ENCODE results near the gene BTG4. TPM values are rescaled to one million over a fixed set of nuclear protein-coding genes. Genes with fewer than 3 reads are reported as not detected.
A peak's percentile ranks its signal among the peaks of the same experiment; 100 is the strongest.

BTG4 gene
- total and polyA plus RNA-seq, 2 experiments from 2014 or later: 0.21 to 0.31 TPM

DNA sequence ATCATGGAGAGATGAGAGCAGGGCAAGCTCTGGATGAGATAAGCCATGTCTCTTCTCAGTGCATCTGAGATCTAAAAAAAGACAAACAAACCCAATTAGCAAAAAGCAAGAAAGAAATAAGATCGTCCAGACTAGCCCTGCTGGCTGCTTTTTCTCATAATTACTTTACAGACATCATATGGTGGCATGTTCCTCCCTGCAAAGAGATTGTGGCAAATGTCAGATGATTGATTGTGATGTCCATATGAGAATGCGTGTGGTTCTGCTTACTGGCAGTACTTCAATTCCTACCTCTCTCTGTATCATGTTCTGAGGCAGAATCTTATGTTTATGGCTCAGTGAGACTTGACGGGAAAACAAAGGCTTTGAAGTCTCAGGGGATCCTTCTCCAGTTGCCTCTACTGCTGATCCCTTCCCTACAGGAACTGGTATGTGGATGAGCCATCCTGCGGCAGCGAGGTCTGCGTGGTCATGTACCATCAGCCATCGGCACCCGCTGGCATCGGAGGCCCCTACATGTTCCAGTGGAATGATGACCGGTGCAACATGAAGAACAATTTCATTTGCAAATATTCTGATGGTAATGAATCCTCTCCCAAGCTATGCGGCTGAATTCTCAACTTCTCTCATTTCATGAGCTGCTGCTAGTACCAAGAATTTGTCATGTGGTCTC is 37.1 kb upstream of the BTG4 start:
- H3K4me2 ChIP-seq: peak overlapping the region; percentile 58
- H3K79me2 ChIP-seq (replicated peaks; ENCODE audit: insufficient read depth): no peaks in the 10 kb centered on the region
- H3K4me3 ChIP-seq: no peak overlapping the region
- H3K27ac ChIP-seq (ENCODE audit: low read depth): no peak overlapping the region; the same call in 1 of the 2 replicates
- no peak overlapping the region for H3K4me3 Mint-ChIP-seq
- H3F3A ChIP-seq (replicated peaks; ENCODE audit: low read depth): 0 out of 2 replicates have a peak, but pooled peaks cover 3% of the 10 kb centered on the region
- H4K20me1 ChIP-seq (replicated peaks; ENCODE audit: insufficient read depth): 0 out of 2 replicates have a peak, but pooled peaks cover 2% of the 10 kb centered on the region
- H3K4me1 Mint-ChIP-seq: peaks cover 22% of the 10 kb centered on the region
- H3K27me3 ChIP-seq (ENCODE audit: insufficient read depth): no peaks in the 10 kb centered on the region
- DNase-seq (ENCODE audit: low spot score): no peak
- TF ChIP-seq NANOG (IDR thresholded peaks at IDR 0.05; ENCODE audit: borderline replicate concordance): no peak
- TF ChIP-seq JUNB (IDR thresholded peaks at IDR 0.05; ENCODE audit: unreplicated experiment): no peak
- TF ChIP-seq ZNF331 (CRISPR knock-in tag; IDR thresholded peaks at IDR 0.05; ENCODE audit: low read depth): no peak
- no peak for TF ChIP-seq EZH2phosphoT487 (IDR thresholded peaks at IDR 0.05; ENCODE audit: unreplicated experiment)
- no peak for TF ChIP-seq POLR2AphosphoS5 (IDR thresholded peaks at IDR 0.05; ENCODE audit: low read depth)
- no peak for TF ChIP-seq ZNF114 (CRISPR knock-in tag; IDR thresholded peaks at IDR 0.05)
- TF ChIP-seq EZH2 (IDR thresholded peaks at IDR 0.05; ENCODE audit: low read depth, unreplicated experiment): no peak
- TF ChIP-seq, protein P1, sequence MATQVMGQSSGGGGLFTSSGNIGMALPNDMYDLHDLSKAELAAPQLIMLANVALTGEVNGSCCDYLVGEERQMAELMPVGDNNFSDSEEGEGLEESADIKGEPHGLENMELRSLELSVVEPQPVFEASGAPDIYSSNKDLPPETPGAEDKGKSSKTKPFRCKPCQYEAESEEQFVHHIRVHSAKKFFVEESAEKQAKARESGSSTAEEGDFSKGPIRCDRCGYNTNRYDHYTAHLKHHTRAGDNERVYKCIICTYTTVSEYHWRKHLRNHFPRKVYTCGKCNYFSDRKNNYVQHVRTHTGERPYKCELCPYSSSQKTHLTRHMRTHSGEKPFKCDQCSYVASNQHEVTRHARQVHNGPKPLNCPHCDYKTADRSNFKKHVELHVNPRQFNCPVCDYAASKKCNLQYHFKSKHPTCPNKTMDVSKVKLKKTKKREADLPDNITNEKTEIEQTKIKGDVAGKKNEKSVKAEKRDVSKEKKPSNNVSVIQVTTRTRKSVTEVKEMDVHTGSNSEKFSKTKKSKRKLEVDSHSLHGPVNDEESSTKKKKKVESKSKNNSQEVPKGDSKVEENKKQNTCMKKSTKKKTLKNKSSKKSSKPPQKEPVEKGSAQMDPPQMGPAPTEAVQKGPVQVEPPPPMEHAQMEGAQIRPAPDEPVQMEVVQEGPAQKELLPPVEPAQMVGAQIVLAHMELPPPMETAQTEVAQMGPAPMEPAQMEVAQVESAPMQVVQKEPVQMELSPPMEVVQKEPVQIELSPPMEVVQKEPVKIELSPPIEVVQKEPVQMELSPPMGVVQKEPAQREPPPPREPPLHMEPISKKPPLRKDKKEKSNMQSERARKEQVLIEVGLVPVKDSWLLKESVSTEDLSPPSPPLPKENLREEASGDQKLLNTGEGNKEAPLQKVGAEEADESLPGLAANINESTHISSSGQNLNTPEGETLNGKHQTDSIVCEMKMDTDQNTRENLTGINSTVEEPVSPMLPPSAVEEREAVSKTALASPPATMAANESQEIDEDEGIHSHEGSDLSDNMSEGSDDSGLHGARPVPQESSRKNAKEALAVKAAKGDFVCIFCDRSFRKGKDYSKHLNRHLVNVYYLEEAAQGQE (IDR thresholded peaks at IDR 0.05; ENCODE audit: unreplicated experiment): no peak
- no peak for TF ChIP-seq STAT1 (IDR thresholded peaks at IDR 0.05; ENCODE audit: unreplicated experiment)
- no peak for TF ChIP-seq CREB1 (CRISPR knock-in tag; IDR thresholded peaks at IDR 0.05; ENCODE audit: low read depth)
- TF ChIP-seq, protein P2, sequence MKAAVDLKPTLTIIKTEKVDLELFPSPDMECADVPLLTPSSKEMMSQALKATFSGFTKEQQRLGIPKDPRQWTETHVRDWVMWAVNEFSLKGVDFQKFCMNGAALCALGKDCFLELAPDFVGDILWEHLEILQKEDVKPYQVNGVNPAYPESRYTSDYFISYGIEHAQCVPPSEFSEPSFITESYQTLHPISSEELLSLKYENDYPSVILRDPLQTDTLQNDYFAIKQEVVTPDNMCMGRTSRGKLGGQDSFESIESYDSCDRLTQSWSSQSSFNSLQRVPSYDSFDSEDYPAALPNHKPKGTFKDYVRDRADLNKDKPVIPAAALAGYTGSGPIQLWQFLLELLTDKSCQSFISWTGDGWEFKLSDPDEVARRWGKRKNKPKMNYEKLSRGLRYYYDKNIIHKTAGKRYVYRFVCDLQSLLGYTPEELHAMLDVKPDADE (IDR thresholded peaks at IDR 0.05): no peak
- TF ChIP-seq, protein P3, sequence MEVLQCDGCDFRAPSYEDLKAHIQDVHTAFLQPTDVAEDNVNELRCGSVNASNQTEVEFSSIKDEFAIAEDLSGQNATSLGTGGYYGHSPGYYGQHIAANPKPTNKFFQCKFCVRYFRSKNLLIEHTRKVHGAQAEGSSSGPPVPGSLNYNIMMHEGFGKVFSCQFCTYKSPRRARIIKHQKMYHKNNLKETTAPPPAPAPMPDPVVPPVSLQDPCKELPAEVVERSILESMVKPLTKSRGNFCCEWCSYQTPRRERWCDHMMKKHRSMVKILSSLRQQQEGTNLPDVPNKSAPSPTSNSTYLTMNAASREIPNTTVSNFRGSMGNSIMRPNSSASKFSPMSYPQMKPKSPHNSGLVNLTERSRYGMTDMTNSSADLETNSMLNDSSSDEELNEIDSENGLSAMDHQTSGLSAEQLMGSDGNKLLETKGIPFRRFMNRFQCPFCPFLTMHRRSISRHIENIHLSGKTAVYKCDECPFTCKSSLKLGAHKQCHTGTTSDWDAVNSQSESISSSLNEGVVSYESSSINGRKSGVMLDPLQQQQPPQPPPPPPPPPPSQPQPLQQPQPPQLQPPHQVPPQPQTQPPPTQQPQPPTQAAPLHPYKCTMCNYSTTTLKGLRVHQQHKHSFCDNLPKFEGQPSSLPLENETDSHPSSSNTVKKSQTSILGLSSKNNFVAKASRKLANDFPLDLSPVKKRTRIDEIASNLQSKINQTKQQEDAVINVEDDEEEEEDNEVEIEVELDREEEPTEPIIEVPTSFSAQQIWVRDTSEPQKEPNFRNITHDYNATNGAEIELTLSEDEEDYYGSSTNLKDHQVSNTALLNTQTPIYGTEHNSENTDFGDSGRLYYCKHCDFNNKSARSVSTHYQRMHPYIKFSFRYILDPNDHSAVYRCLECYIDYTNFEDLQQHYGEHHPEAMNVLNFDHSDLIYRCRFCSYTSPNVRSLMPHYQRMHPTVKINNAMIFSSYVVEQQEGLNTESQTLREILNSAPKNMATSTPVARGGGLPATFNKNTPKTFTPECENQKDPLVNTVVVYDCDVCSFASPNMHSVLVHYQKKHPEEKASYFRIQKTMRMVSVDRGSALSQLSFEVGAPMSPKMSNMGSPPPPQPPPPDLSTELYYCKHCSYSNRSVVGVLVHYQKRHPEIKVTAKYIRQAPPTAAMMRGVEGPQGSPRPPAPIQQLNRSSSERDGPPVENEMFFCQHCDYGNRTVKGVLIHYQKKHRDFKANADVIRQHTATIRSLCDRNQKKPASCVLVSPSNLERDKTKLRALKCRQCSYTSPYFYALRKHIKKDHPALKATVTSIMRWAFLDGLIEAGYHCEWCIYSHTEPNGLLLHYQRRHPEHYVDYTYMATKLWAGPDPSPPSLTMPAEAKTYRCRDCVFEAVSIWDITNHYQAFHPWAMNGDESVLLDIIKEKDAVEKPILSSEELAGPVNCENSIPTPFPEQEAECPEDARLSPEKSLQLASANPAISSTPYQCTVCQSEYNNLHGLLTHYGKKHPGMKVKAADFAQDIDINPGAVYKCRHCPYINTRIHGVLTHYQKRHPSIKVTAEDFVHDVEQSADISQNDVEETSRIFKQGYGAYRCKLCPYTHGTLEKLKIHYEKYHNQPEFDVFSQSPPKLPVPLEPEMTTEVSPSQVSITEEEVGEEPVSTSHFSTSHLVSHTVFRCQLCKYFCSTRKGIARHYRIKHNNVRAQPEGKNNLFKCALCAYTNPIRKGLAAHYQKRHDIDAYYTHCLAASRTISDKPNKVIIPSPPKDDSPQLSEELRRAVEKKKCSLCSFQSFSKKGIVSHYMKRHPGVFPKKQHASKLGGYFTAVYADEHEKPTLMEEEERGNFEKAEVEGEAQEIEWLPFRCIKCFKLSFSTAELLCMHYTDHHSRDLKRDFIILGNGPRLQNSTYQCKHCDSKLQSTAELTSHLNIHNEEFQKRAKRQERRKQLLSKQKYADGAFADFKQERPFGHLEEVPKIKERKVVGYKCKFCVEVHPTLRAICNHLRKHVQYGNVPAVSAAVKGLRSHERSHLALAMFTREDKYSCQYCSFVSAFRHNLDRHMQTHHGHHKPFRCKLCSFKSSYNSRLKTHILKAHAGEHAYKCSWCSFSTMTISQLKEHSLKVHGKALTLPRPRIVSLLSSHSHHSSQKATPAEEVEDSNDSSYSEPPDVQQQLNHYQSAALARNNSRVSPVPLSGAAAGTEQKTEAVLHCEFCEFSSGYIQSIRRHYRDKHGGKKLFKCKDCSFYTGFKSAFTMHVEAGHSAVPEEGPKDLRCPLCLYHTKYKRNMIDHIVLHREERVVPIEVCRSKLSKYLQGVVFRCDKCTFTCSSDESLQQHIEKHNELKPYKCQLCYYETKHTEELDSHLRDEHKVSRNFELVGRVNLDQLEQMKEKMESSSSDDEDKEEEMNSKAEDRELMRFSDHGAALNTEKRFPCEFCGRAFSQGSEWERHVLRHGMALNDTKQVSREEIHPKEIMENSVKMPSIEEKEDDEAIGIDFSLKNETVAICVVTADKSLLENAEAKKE (CRISPR knock-in tag; IDR thresholded peaks at IDR 0.05): no peak
- TF ChIP-seq, protein P4, sequence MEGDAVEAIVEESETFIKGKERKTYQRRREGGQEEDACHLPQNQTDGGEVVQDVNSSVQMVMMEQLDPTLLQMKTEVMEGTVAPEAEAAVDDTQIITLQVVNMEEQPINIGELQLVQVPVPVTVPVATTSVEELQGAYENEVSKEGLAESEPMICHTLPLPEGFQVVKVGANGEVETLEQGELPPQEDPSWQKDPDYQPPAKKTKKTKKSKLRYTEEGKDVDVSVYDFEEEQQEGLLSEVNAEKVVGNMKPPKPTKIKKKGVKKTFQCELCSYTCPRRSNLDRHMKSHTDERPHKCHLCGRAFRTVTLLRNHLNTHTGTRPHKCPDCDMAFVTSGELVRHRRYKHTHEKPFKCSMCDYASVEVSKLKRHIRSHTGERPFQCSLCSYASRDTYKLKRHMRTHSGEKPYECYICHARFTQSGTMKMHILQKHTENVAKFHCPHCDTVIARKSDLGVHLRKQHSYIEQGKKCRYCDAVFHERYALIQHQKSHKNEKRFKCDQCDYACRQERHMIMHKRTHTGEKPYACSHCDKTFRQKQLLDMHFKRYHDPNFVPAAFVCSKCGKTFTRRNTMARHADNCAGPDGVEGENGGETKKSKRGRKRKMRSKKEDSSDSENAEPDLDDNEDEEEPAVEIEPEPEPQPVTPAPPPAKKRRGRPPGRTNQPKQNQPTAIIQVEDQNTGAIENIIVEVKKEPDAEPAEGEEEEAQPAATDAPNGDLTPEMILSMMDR (conservative IDR thresholded peaks at IDR 0.05; ENCODE audit: low read depth in 2 of 2): no peak
- peaks cover 23% of the 10 kb centered on the region for H3K4me1 ChIP-seq (ENCODE audit: insufficient read depth)
- H2AFZ ChIP-seq: no peak overlapping the region
- H3K9me3 Mint-ChIP-seq: no peaks in the 10 kb centered on the region
- H3K36me3 ChIP-seq (ENCODE audit: insufficient read depth): no peaks in the 10 kb centered on the region
- no peak overlapping the region for H3K27ac Mint-ChIP-seq
- no peaks in the 10 kb centered on the region for H3K9me2 ChIP-seq (ENCODE audit: insufficient read depth)
- no peaks in the 10 kb centered on the region for H3K27me3 Mint-ChIP-seq (ENCODE audit: insufficient read depth, low read depth, poor library complexity)
- H3K36me3 Mint-ChIP-seq (ENCODE audit: low read depth): no peaks in the 10 kb centered on the region
- peak; percentile 64 for ATAC-seq

All from GM23338 (cell line).